Ovary (tissue), 9 donors: ENCODE results near the gene MTRF1L. TPM values are rescaled to one million over a fixed set of nuclear protein-coding genes. Genes with fewer than 3 reads are reported as not detected.

Source experiments
- DNase-seq, 5 donors: peaks; one replicate each; pipeline ENCODE4 v3.0.0-alpha.2; 2019 to 2020
- H3K27ac ChIP-seq, 2 donors: fragments of 200-600 bp; one replicate each; pipeline versions ENCODE4 v1.5.1 to v1.8.0; 2019 to 2022
- H3K27me3 ChIP-seq: fragments of 200-600 bp; one replicate; pipeline ENCODE4 v1.8.0; 2022
- H3K36me3 ChIP-seq: fragments of 200-600 bp; sonication (generic); one replicate; pipeline ENCODE4 v1.5.1; 2019
- H3K4me1 ChIP-seq: one replicate; pipeline ENCODE4 v1.8.1; 2013; ENCODE audit warnings: mild to moderate bottlenecking, moderate library complexity; ENCODE audit not compliant: insufficient read depth
- H3K4me3 ChIP-seq: fragments of 200-600 bp; sonication (generic); one replicate; pipeline ENCODE4 v1.5.1; 2017
- H3K9me3 ChIP-seq, 2 donors: fragments of 200-600 bp in 1 of 2; sonication (generic) in 1 of 2; one replicate each; pipeline versions ENCODE4 v1.5.1 to v1.8.1; 2013 to 2019; ENCODE audit warnings: mild to moderate bottlenecking in 1 of 2, moderate library complexity in 1 of 2
- CTCF ChIP-seq, 3 donors: fragments of 450-650 bp in 2 of 3; fragments of 200-600 bp in 1 of 3; IDR thresholded peaks; one replicate each; pipeline versions ENCODE4 v1.5.1 to v1.8.0; 2016 to 2022; ENCODE audit warnings: antibody characterized with exemption in 3 of 3, mild to moderate bottlenecking in 1 of 3
- EP300 ChIP-seq: sonication (generic); formaldehyde crosslinking; IDR thresholded peaks from one replicate; pipeline ENCODE4 v1.6.1; 2017; ENCODE audit warnings: antibody characterized with exemption
- POLR2A ChIP-seq: fragments of 450-650 bp; IDR thresholded peaks from one replicate; pipeline ENCODE4 v1.6.1; 2017; ENCODE audit warnings: antibody characterized with exemption, mild to moderate bottlenecking, moderate library complexity
- WGBS, 3 donors: extraction: QIAGEN DNeasy Blood & Tissue Kit in 1 of 3; methylation state at CpG; one replicate each; pipeline versions ENCODE4 v1.1.5 to v1.1.7; 2013 to 2017; 5-methylcytosine and 5-hydroxymethylcytosine counted together
- intact Hi-C, 4 donors: fragments of 100-400 bp; cut with DNase I; formaldehyde crosslinking; loops; one replicate each; pipeline versions ENCODE4 v1.11.0 to v1.15.1; 2022 to 2023
- polyA plus RNA-seq, 2 donors: library from polyadenylated mRNA; stranded (reverse); fragments of 200-250 nt in 1 of 2; fragments of 350-450 nt in 1 of 2; fragmentation: Illumina TruSeq in 1 of 2; extraction: RNeasy Lipid Tissue Mini Kit (QIAGEN cat#74804) in 1 of 2; gene quantifications; one replicate each; pipeline ENCODE4 v1.2.3, GENCODE V29; 2013 to 2014
- total RNA-seq, 7 donors: library from RNA; depleted of rRNA in 2 of 7; stranded (reverse); fragments of >200 nt in 2 of 7; fragmentation: NEBNext Ultra II Directional in 3 of 7; extraction: Animal tissue kit (Norgen Biotek cat#: 25700) in 3 of 7; gene quantifications; one replicate each; pipeline versions ENCODE4 v1.1.0 to v1.2.4, GENCODE V29; 2016 to 2023
- donor health status: DM: no; HTN: no; CAD: no; lungs with moderate emphysema.
- donor health status: DM: no; HTN: no; CAD: no.
- donor health status: Bipolar disorder and iron deficiency.
- donor health status: DM: yes; HTN: yes; CAD: no.
- donor health status: DM: no; HTN: no; CAD: no.
- donor health status: DM: yes; HTN: yes; CAD: no.

Gene MTRF1L
- total and polyA plus RNA-seq, 9 donors = 8.4 to 18.1 (median 15.6) TPM

GRCh38 chr6:153028286-153028685 lies 25.8 kb upstream of the MTRF1L start:
- TF ChIP-seq POLR2A = no peak
- TF ChIP-seq CTCF (IDR thresholded peaks at IDR 0.05) = no peak
- TF ChIP-seq EP300 = no peak
- no peak overlapping the region for H3K4me3 ChIP-seq
- H3K27ac ChIP-seq = no peak overlapping the region
- no peaks in the 10 kb centered on the region for H3K27me3 ChIP-seq
- no peaks in the 10 kb centered on the region for H3K4me1 ChIP-seq
- WGBS, 3 donors = 86 to 91% (median 90%) methylated on average over 2 of the region's 2 CpGs
- no peaks in the 10 kb centered on the region for H3K9me3 ChIP-seq
- intact Hi-C loops = loop anchor here in 1 of 4 donors (5.0 to 10.0 kb wide), 2 partner anchors 79 to 163 kb away; no protein-coding TSS in a partner anchor
- no peaks in the 10 kb centered on the region for H3K36me3 ChIP-seq
- no peak for DNase-seq

GRCh38 chr6:153027480-153027879 lies 25.0 kb upstream of the MTRF1L start:
- Histone ChIP-seq H3K27me3 (no peaks in the 10 kb centered on the region), H3K9me3 (no peaks in the 10 kb centered on the region), H3K4me3 (no peak overlapping the region), H3K4me1 (no peaks in the 10 kb centered on the region), H3K36me3 (no peaks in the 10 kb centered on the region), H3K27ac (no peak overlapping the region)
- intact Hi-C loops = loop anchor here in 1 of 4 donors (5.0 to 10.0 kb wide), 2 partner anchors 80 to 163 kb away; no protein-coding TSS in a partner anchor
- DNase-seq = no peak
- TF ChIP-seq EP300 (no peak), CTCF (IDR thresholded peaks at IDR 0.05) (no peak), POLR2A (no peak)
- WGBS, 3 donors = 82 to 90% (median 88%) methylated on average over 4 of the region's 4 CpGs

- intact Hi-C loops = loop anchor here in 1 of 4 donors (5.0 to 10.0 kb wide), 2 partner anchors 83 to 160 kb away; no protein-coding TSS in a partner anchor
- no peaks in the 10 kb centered on the region for H3K36me3 ChIP-seq
- no peak overlapping the region for H3K27ac ChIP-seq
- no peak for TF ChIP-seq EP300
- no peak for TF ChIP-seq POLR2A
- no peak for TF ChIP-seq CTCF (IDR thresholded peaks at IDR 0.05)
- no peaks in the 10 kb centered on the region for H3K27me3 ChIP-seq
- no peak for DNase-seq
- WGBS, 3 donors = 28 to 38% (median 37%) methylated on average over 1 of the region's 1 CpG
- H3K4me3 ChIP-seq = no peak overlapping the region
- H3K9me3 ChIP-seq = no peaks in the 10 kb centered on the region
- H3K4me1 ChIP-seq = no peaks in the 10 kb centered on the region
Measured at GRCh38 chr6:153024709-153025017, 22.2 kb upstream of the MTRF1L start.

GRCh38 chr6:153023977-153024708 lies 21.6 kb upstream of the MTRF1L start:
- Histone ChIP-seq H3K27ac (no peak overlapping the region), H3K4me3 (no peak overlapping the region), H3K27me3 (no peaks in the 10 kb centered on the region), H3K9me3 (no peaks in the 10 kb centered on the region), H3K36me3 (no peaks in the 10 kb centered on the region), H3K4me1 (no peaks in the 10 kb centered on the region)
- 46 to 47% (median 47%) methylated on average over 6 of the region's 6 CpGs for WGBS, 3 donors
- DNase-seq = peak in 2 of 5 donors; percentile 14 to 34
- TF ChIP-seq CTCF (IDR thresholded peaks at IDR 0.05) (peak; percentile 47 to 56 (median 48)), EP300 (no peak), POLR2A (no peak)
- intact Hi-C loops = loop anchor here in 1 of 4 donors (10.0 kb wide), 1 partner anchor 159 kb away; no protein-coding TSS in a partner anchor
